GM12873 (cell line): ENCODE results near the gene AMDHD2.

Experiments
- CTCF ChIP-seq: IDR thresholded peaks from 2 replicates; pipeline ENCODE4 v1.5.1; 2012; ENCODE audit warnings: low read depth, mild to moderate bottlenecking, moderate library complexity, low read length, control low read depth; ENCODE audit not compliant: insufficient read depth; ENCODE audit errors: missing control alignments

AMDHD2 gene

GRCh38 chr16:2520097-2520783, at the start of gene AMDHD2:
AMDHD2 (plus strand) TSS chr16:2520371; CDS start chr16:2520459, 88 bp downstream.
- no peak for TF ChIP-seq CTCF

- no peak for TF ChIP-seq CTCF
Observed at GRCh38 chr16:2470603-2471015, 49.6 kb upstream of the AMDHD2 start.

GRCh38 chr16:2471016-2471652, 49.0 kb upstream of the AMDHD2 start, which contains the start of gene NTN3:
NTN3 (plus strand) TSS chr16:2471297; CDS start chr16:2471702, 405 bp downstream.
- no peak for TF ChIP-seq CTCF

GRCh38 chr16:2471653-2472487, 48.3 kb upstream of the AMDHD2 start:
- TF ChIP-seq CTCF = no peak

- no peak for TF ChIP-seq CTCF
Observed at GRCh38 chr16:2472488-2472864, 47.7 kb upstream of the AMDHD2 start.

- no peak for TF ChIP-seq CTCF
Observed at GRCh38 chr16:2472885-2473445, 47.2 kb upstream of the AMDHD2 start.
